ENCODE measurements around the gene INCENP. TPM values are rescaled to one million over a fixed set of nuclear protein-coding genes. Genes with fewer than 3 reads are reported as not detected.

The INCENP gene
- total and polyA plus RNA-seq, 4 donors, result 19.9 to 32.9 (median 27.3) TPM

- no CpG with 5 or more reads among the region's 3 CpGs for WGBS (ENCODE audit: insufficient coverage)
- DNase-seq (ENCODE audit: low read depth in 4 of 6, low spot score in 6 of 6), result no peak
Observed at GRCh38 chr11:62153617-62154016, 29.8 kb downstream of the INCENP start.

GRCh38 chr11:62157603-62158002 is 33.8 kb downstream of the INCENP start:
- DNase-seq (ENCODE audit: low read depth in 4 of 6, low spot score in 6 of 6), result peak in 1 of 6 donors; percentile 23
- no peak overlapping the region for H3K27ac ChIP-seq (ENCODE audit: low read depth, low read length)
- peaks cover 2% of the 10 kb centered on the region for H3K36me3 ChIP-seq (ENCODE audit: control insufficient read depth, insufficient read depth, low read length)
- H3K9me3 ChIP-seq (ENCODE audit: control insufficient read depth, insufficient read depth, low read length), result no peaks in the 10 kb centered on the region
- no peak overlapping the region for H3K4me3 ChIP-seq (ENCODE audit: low read depth, low read length)
- 40% methylated on average over 1 of the region's 6 CpGs for WGBS (ENCODE audit: insufficient coverage)
- no peaks in the 10 kb centered on the region for H3K4me1 ChIP-seq (ENCODE audit: control insufficient read depth, insufficient read depth, low read length)
- no peaks in the 10 kb centered on the region for H3K27me3 ChIP-seq (ENCODE audit: control insufficient read depth, insufficient read depth, low read length)

More at GRCh38 chr11:62153617-62154016, 29.8 kb downstream of the INCENP start:
- no peaks in the 10 kb centered on the region for H3K4me1 ChIP-seq (ENCODE audit: control insufficient read depth, insufficient read depth, low read length)
- no peaks in the 10 kb centered on the region for H3K9me3 ChIP-seq (ENCODE audit: control insufficient read depth, insufficient read depth, low read length)
- no peaks in the 10 kb centered on the region for H3K27me3 ChIP-seq (ENCODE audit: control insufficient read depth, insufficient read depth, low read length)
- H3K4me3 ChIP-seq (ENCODE audit: low read depth, low read length), result no peak overlapping the region
- no peak overlapping the region for H3K27ac ChIP-seq (ENCODE audit: low read depth, low read length)
- H3K36me3 ChIP-seq (ENCODE audit: control insufficient read depth, insufficient read depth, low read length), result peaks cover 36% of the 10 kb centered on the region

- 93% methylated on average over 7 of the region's 10 CpGs for WGBS (ENCODE audit: insufficient coverage)
- Histone ChIP-seq H3K4me1 (ENCODE audit: control insufficient read depth, insufficient read depth, low read length) (no peaks in the 10 kb centered on the region), H3K27ac (ENCODE audit: low read depth, low read length) (no peak overlapping the region), H3K36me3 (ENCODE audit: control insufficient read depth, insufficient read depth, low read length) (no peaks in the 10 kb centered on the region), H3K4me3 (ENCODE audit: low read depth, low read length) (no peak overlapping the region), H3K27me3 (ENCODE audit: control insufficient read depth, insufficient read depth, low read length) (no peaks in the 10 kb centered on the region), H3K9me3 (ENCODE audit: control insufficient read depth, insufficient read depth, low read length) (no peaks in the 10 kb centered on the region)
- no peak for DNase-seq (ENCODE audit: low read depth in 4 of 6, low spot score in 6 of 6)
Observed at GRCh38 chr11:62166371-62166770, 42.6 kb downstream of the INCENP start.

DNA sequence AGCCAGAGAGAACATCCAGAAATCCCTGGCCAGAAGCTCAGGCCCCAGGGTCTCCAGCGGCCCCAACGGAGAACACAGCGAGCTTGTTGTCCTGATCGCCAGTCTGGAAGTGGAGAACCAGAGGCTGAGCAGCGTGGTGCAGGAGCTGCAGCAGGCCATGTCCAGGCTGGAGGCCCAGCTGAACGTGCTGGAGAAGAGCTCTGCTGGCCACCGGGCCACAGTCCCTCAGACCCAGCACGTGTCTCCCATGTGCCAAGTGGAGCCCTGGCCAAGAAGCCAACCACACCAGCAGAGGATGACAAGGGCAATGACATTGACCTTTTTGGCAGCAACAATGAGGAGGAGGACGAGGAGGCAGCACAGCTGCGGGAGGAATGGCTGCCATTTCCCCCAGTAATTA is 45.6 kb downstream of the INCENP start:
- WGBS (ENCODE audit: insufficient coverage), result 84% methylated on average over 8 of the region's 10 CpGs
- Histone ChIP-seq H3K9me3 (ENCODE audit: control insufficient read depth, insufficient read depth, low read length) (no peaks in the 10 kb centered on the region), H3K27ac (ENCODE audit: low read depth, low read length) (no peak overlapping the region), H3K4me3 (ENCODE audit: low read depth, low read length) (no peak overlapping the region), H3K27me3 (ENCODE audit: control insufficient read depth, insufficient read depth, low read length) (no peaks in the 10 kb centered on the region), H3K4me1 (ENCODE audit: control insufficient read depth, insufficient read depth, low read length) (no peaks in the 10 kb centered on the region), H3K36me3 (ENCODE audit: control insufficient read depth, insufficient read depth, low read length) (no peaks in the 10 kb centered on the region)
- DNase-seq (ENCODE audit: low read depth in 4 of 6, low spot score in 6 of 6), result no peak

DNA sequence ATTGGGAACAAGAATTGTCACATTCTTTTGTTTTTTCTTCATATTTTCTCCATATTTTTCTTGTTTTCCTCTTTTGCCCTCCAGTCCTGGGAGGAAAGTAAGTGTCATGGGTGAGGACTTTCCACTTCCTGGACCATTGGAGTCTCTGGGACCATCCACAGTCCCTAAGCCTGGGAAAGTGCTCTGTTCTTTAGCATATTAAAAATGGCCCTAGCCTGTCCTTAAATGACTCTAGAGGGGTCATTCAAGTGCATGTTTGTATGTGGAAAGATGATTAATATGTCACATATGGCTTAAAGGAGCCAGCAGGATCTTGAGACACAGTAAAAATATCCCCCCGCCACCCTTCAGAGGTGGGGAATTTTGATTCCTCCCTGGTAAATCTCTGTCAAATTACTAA is 46.1 kb downstream of the INCENP start:
- DNase-seq (ENCODE audit: low read depth in 4 of 6, low spot score in 6 of 6), result no peak
- no CpG with 5 or more reads among the region's 1 CpG for WGBS (ENCODE audit: insufficient coverage)
- no peak overlapping the region for H3K27ac ChIP-seq (ENCODE audit: low read depth, low read length)
- H3K4me3 ChIP-seq (ENCODE audit: low read depth, low read length), result no peak overlapping the region
- no peaks in the 10 kb centered on the region for H3K27me3 ChIP-seq (ENCODE audit: control insufficient read depth, insufficient read depth, low read length)
- no peaks in the 10 kb centered on the region for H3K4me1 ChIP-seq (ENCODE audit: control insufficient read depth, insufficient read depth, low read length)
- H3K36me3 ChIP-seq (ENCODE audit: control insufficient read depth, insufficient read depth, low read length), result no peaks in the 10 kb centered on the region
- H3K9me3 ChIP-seq (ENCODE audit: control insufficient read depth, insufficient read depth, low read length), result no peaks in the 10 kb centered on the region

DNA sequence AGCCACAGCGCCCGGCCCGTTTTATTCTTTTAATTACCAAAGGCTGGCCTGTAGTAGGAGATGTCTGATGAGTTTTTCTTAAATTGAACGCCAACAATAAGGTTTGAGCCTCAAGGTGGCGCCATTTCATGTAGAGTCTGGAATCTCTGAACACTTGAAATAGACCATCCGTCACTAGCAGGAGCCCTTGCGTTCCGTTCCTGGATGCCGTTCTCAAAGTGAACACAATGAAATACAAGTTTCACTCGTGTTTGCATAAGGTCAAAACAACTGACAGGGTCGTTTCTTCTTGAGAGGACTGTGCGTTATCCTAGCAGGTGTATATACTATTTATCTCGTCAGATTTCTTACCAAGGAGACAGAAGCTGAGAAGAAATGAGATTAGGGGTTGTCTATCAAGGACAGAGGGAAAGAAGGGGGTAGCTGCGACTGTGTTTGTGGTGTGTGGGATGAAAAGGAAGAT is 47.5 kb downstream of the INCENP start:
- Histone ChIP-seq H3K4me1 (ENCODE audit: control insufficient read depth, insufficient read depth, low read length) (no peaks in the 10 kb centered on the region), H3K27me3 (ENCODE audit: control insufficient read depth, insufficient read depth, low read length) (no peaks in the 10 kb centered on the region), H3K4me3 (ENCODE audit: low read depth, low read length) (no peak overlapping the region), H3K9me3 (ENCODE audit: control insufficient read depth, insufficient read depth, low read length) (no peaks in the 10 kb centered on the region), H3K27ac (ENCODE audit: low read depth, low read length) (no peak overlapping the region), H3K36me3 (ENCODE audit: control insufficient read depth, insufficient read depth, low read length) (no peaks in the 10 kb centered on the region)
- DNase-seq (ENCODE audit: low read depth in 4 of 6, low spot score in 6 of 6), result peak; percentile 61 to 95 (median 71)
- WGBS (ENCODE audit: insufficient coverage), result 5% methylated on average over 9 of the region's 14 CpGs

DNA sequence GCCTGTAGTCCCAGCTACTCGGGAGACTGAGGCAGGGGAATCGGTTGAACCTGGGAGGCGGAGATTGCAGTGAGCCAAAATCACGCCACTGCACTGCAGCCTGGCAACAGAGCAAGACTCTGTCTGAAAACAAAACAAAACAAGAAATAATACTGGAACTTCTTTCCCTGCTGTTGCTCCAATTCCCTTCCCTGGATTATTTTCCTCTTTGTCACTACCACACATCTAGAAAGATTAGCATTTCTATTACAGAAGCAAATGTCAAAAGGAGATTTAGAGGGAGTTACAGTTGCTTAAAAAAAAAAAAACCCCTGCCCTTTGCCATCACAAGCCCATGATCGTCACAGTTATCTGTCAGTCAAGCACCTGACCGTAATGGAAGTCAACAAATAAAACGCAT is 48.5 kb downstream of the INCENP start:
- no peaks in the 10 kb centered on the region for H3K36me3 ChIP-seq (ENCODE audit: control insufficient read depth, insufficient read depth, low read length)
- no peaks in the 10 kb centered on the region for H3K4me1 ChIP-seq (ENCODE audit: control insufficient read depth, insufficient read depth, low read length)
- no peaks in the 10 kb centered on the region for H3K27me3 ChIP-seq (ENCODE audit: control insufficient read depth, insufficient read depth, low read length)
- DNase-seq (ENCODE audit: low read depth in 4 of 6, low spot score in 6 of 6), result no peak
- WGBS (ENCODE audit: insufficient coverage), result 63% methylated on average over 7 of the region's 7 CpGs
- no peaks in the 10 kb centered on the region for H3K9me3 ChIP-seq (ENCODE audit: control insufficient read depth, insufficient read depth, low read length)
- H3K4me3 ChIP-seq (ENCODE audit: low read depth, low read length), result no peak overlapping the region
- no peak overlapping the region for H3K27ac ChIP-seq (ENCODE audit: low read depth, low read length)

GRCh38 chr11:62176766-62177165 is 53.0 kb downstream of the INCENP start:
- Histone ChIP-seq H3K27me3 (ENCODE audit: control insufficient read depth, insufficient read depth, low read length) (no peaks in the 10 kb centered on the region), H3K27ac (ENCODE audit: low read depth, low read length) (no peak overlapping the region), H3K4me1 (ENCODE audit: control insufficient read depth, insufficient read depth, low read length) (no peaks in the 10 kb centered on the region), H3K9me3 (ENCODE audit: control insufficient read depth, insufficient read depth, low read length) (no peaks in the 10 kb centered on the region), H3K36me3 (ENCODE audit: control insufficient read depth, insufficient read depth, low read length) (no peaks in the 10 kb centered on the region), H3K4me3 (ENCODE audit: low read depth, low read length) (no peak overlapping the region)
- no peak for DNase-seq (ENCODE audit: low read depth in 4 of 6, low spot score in 6 of 6)
- no CpG with 5 or more reads among the region's 3 CpGs for WGBS (ENCODE audit: insufficient coverage)

- Histone ChIP-seq H3K4me3 (ENCODE audit: low read depth, low read length) (no peak overlapping the region), H3K27ac (ENCODE audit: low read depth, low read length) (no peak overlapping the region), H3K9me3 (ENCODE audit: control insufficient read depth, insufficient read depth, low read length) (peaks cover 2% of the 10 kb centered on the region), H3K27me3 (ENCODE audit: control insufficient read depth, insufficient read depth, low read length) (no peaks in the 10 kb centered on the region), H3K36me3 (ENCODE audit: control insufficient read depth, insufficient read depth, low read length) (no peaks in the 10 kb centered on the region), H3K4me1 (ENCODE audit: control insufficient read depth, insufficient read depth, low read length) (no peaks in the 10 kb centered on the region)
- no peak for DNase-seq (ENCODE audit: low read depth in 4 of 6, low spot score in 6 of 6)
- 90% methylated on average over 2 of the region's 5 CpGs for WGBS (ENCODE audit: insufficient coverage)
Observed at GRCh38 chr11:62179995-62180394, 56.2 kb downstream of the INCENP start.

GRCh38 chr11:62181097-62181496 is 57.3 kb downstream of the INCENP start:
- no peaks in the 10 kb centered on the region for H3K36me3 ChIP-seq (ENCODE audit: control insufficient read depth, insufficient read depth, low read length)
- WGBS (ENCODE audit: insufficient coverage), result no CpG with 5 or more reads among the region's 2 CpGs
- H3K27me3 ChIP-seq (ENCODE audit: control insufficient read depth, insufficient read depth, low read length), result no peaks in the 10 kb centered on the region
- H3K9me3 ChIP-seq (ENCODE audit: control insufficient read depth, insufficient read depth, low read length), result peaks cover 2% of the 10 kb centered on the region
- DNase-seq (ENCODE audit: low read depth in 4 of 6, low spot score in 6 of 6), result no peak
- no peak overlapping the region for H3K27ac ChIP-seq (ENCODE audit: low read depth, low read length)
- H3K4me3 ChIP-seq (ENCODE audit: low read depth, low read length), result no peak overlapping the region
- H3K4me1 ChIP-seq (ENCODE audit: control insufficient read depth, insufficient read depth, low read length), result no peaks in the 10 kb centered on the region
